Left cardiac atrium (tissue), 4 donors: ENCODE data around the gene LRRC36. TPM values are rescaled to one million over a fixed set of nuclear protein-coding genes. Genes with fewer than 3 reads are reported as not detected.

Experiments
- ATAC-seq, 2 donors: fragments of 200-7000 bp; cut with Tn5 transposase; one replicate each; pipeline ENCODE4 v1.9.1; 2020; ENCODE audit warnings: mild to moderate bottlenecking in 2 of 2, moderate library complexity in 2 of 2
- DNase-seq: peaks from one replicate; pipeline ENCODE4 v3.0.0-alpha.2; 2020
- intact Hi-C, 2 donors: fragments of 100-400 bp; cut with DNase I; formaldehyde crosslinking; loops; one replicate each; pipeline versions ENCODE4 v1.14.1 to v1.15.1; 2022 to 2023
- total RNA-seq, 2 donors: library from RNA; stranded (reverse); fragmentation: NEBNext Ultra II Directional; extraction: Animal tissue kit (Norgen Biotek cat#: 25700); gene quantifications; one replicate each; pipeline ENCODE4 v1.2.1, GENCODE V29; 2021
- donor health status: DM: no; HTN: yes; CAD: no.
- donor health status: DM: no; HTN: yes; CAD: no; lungs with severe emphysema.
- donor health status: DM: yes; HTN: yes; CAD: no.
- donor health status: Dilated cardiomyopathy.

Gene LRRC36
- total RNA-seq, 2 donors from 2014 or later: not detected

GRCh38 chr16:67383284-67383683 is 56.7 kb downstream of the LRRC36 start:
- intact Hi-C loops: no loop called here
- no peak for ATAC-seq
- no peak for DNase-seq

- ATAC-seq (no peak), DNase-seq (no peak)
- intact Hi-C loops: no loop called here
These were observed 58.3 kb downstream of the LRRC36 start for GRCh38 chr16:67384778-67385510.

DNA sequence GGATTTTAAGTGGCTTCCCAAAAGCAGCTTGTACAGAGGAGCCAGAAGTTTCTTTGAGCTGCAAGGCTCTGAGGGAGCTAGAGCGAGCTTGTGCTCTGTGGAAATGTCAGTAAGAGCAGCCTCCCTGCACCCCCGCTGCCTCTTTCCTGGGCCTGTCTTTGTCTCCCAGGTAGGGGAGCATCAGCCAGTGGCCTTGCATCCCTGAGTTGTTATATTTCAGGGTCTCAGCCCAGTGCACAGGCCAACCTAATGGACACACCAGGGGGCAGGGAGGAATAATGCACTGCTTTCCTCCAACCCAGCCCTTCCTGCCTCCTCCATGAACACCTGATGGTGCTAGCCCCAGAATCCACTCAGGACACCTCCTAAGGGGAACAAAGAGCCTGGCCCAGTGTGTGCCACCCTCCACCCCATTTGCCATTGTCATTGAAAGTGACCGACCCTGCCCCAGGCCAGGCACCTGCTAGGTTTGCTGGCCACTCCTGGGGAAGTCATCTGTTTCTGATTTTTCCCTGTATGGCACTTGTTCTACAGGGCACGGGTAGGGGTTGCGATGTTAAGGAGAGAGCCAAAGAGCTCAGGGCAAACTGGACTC is 60.3 kb downstream of the LRRC36 start:
- intact Hi-C loops: no loop called here
- DNase-seq: no peak
- no peak for ATAC-seq

DNA sequence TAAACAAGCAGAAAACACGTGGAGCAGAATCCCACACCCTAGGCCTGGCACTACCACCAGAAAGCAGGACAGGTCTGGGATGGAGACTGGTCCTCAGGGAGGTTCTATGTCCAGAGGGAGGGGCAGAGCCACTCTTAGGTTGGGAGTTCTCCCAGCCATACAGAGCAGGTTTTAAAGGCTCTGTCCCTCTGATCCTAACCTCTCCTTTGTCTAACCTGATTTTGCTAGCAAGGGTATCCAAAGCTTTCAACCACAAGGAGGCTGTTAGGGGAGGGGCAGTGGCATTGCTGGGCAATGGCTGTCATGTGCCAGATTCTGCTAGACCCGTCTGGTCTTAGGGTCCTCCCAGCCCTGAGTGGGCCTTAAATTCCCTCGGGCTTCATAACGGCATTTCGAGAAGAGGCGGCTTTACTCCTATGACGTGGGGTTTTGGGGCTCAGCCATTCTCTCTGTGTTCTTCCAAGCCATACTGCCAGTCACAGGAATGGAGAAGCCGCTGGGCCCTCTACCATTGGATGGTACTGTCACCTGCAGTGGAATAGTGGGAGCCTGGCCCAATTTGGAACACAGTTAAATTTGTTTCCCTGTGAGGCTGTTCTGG is 61.0 kb downstream of the LRRC36 start:
- DNase-seq: no peak
- intact Hi-C loops: no loop called here
- no peak for ATAC-seq

DNA sequence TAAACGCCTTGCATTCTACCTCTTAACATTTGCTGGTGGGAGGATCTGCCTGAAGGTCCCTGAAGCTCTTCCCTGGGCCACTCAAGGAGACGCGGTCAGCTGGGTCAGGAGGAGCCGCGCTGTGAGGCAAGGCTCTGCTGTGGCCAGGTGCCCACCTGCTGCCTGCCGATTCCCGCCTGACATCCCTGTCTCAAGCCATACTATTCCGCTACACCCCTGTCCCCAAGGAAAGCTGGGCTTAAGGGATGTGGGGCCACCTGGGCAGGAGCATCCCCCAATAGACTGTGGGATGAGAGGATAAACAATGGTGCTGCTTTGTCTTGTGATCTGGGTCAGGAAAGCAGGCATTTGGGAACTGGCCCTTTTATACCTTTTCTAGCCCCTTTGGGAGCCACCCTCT is 61.6 kb downstream of the LRRC36 start:
- ATAC-seq (no peak), DNase-seq (no peak)
- intact Hi-C loops: no loop called here

- ATAC-seq (no peak), DNase-seq (no peak)
- intact Hi-C loops: no loop called here
These were observed 62.0 kb downstream of the LRRC36 start for GRCh38 chr16:67388591-67388990.

DNA sequence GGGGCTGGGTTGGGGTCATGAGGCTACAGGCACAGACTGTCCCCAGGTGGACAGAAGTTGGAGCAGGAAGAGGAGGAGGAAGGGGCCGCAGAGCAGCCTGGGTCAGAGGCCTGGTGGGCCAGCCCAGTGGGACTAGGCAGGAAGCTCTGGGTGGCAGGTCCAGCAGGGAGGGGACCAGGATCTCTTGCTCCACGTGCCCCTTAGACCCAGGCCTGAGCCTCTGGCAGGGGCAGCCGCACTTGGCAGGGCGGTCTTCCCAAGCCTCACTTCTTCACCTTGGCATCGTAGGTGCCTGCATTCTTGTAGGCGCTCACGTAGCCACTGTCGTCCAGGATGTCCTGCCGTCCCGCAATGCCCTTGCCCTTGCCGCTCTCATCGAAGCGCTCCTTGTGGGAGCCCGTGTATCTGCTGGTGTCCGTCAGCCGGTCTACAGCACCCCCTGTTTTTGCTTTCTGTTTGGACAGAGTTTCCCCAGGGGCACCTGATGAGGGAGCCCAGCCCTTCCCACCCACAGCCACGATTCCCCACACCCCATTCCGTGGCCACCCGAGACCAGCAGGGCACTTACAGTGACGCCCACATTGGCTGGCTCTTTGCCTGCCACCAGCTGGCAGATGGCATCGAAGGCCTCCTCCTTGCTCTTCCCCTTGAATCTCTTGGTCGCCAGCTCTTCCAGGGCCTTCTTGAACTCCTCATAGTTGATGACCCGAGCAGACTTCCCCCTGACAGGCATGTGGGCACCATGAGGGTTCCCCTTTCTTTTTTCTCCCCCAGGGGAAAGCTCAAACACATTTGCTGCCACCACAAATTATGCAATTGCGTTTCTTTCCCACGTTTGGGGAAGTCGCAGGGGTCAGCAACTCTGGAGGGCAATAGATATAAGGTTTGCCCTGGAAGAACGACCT is 63.5 kb downstream of the LRRC36 start:
- DNase-seq (no peak), ATAC-seq (peak in 1 of 2 donors; percentile 3)
- intact Hi-C loops: loop anchor here in 1 of 2 donors (10.0 kb wide), 1 partner anchor 125 kb away; no protein-coding TSS in a partner anchor

GRCh38 chr16:67390816-67391423 is 64.3 kb downstream of the LRRC36 start:
- intact Hi-C loops: loop anchor here in 1 of 2 donors (10.0 kb wide), 1 partner anchor 126 kb away; no protein-coding TSS in a partner anchor
- no peak for ATAC-seq

GRCh38 chr16:67391424-67392300 is 65.0 kb downstream of the LRRC36 start:
- intact Hi-C loops: loop anchor here in 1 of 2 donors (10.0 kb wide), 1 partner anchor 127 kb away; no protein-coding TSS in a partner anchor
- peak; percentile 31 for DNase-seq
- no peak for ATAC-seq

More at GRCh38 chr16:67390816-67391423, 64.3 kb downstream of the LRRC36 start:
- no peak for DNase-seq

- intact Hi-C loops: loop anchor here in 1 of 2 donors (10.0 kb wide), 1 partner anchor 128 kb away; no protein-coding TSS in a partner anchor
- DNase-seq (no peak), ATAC-seq (no peak)
These were observed 65.9 kb downstream of the LRRC36 start for GRCh38 chr16:67392301-67393059.

- intact Hi-C loops: loop anchor here in 1 of 2 donors (10.0 kb wide), 1 partner anchor 128 kb away; no protein-coding TSS in a partner anchor
- ATAC-seq: peak; percentile 79 to 81
- peak; percentile 95 for DNase-seq
These were observed 66.6 kb downstream of the LRRC36 start, which contains the start of gene TPPP3 for GRCh38 chr16:67393111-67393787. TSS of gene TPPP3 (minus strand) at chr16:67393498. CDS start at chr16:67391111, 2,387 bp downstream.

GRCh38 chr16:67393788-67394154 is 67.2 kb downstream of the LRRC36 start:
- intact Hi-C loops: loop anchor here in 1 of 2 donors (10.0 kb wide), 1 partner anchor 129 kb away; no protein-coding TSS in a partner anchor
- ATAC-seq (peak in 1 of 2 donors; percentile 0), DNase-seq (no peak)

DNA sequence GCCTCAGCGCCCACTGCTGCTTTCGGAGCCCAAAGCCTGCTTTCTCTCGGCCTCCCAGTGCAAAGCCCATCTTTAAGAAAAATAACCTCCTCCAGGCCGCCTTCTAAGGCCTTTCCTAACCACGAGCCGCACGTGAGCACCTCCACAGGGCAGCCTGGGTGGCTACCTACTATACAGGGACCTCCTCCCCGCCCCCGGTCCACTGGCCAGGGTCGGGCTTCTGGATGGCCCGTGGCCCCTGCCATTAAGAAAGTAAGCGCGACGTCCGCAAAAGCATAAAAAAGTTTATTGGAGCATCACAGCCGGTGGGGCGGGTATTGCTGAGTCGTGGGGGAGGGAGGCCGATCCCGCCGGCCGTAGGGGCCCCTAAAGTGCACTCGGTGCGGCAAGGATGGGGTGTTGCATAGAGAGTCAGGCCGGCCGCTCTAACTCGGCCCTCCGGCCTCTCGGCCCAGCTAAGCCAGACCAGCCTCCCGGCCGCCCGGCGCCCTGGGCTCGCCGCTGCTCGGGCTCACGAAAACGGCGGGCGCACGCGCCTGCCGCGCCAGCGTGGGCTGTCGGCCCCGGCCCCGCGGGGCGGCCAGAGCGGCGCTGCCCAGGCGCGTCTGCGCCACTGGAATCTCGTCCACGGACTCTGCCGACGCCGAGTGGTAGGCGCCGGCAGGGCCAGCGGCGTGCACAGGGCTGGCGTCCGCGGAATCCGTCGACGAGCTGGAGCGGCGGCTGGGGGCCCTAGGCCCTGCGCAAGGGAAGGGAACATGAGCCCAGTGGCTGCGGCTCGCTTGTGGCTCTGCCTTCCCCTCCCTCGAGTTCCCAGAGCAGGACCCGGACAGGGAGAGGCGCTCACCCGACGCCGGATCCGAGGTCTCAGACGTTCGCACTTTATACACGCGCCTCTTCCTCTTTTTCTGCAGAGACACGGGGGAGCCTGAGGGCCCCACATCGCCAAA is 67.8 kb downstream of the LRRC36 start:
- intact Hi-C loops: loop anchor here in 1 of 2 donors (10.0 kb wide), 1 partner anchor 130 kb away; no protein-coding TSS in a partner anchor
- ATAC-seq (peak in 1 of 2 donors; percentile 5), DNase-seq (no peak)

GRCh38 chr16:67395105-67395457 is 68.5 kb downstream of the LRRC36 start:
- no peak for DNase-seq
- ATAC-seq: no peak
- intact Hi-C loops: loop anchor here in 1 of 2 donors (10.0 kb wide), 1 partner anchor 130 kb away; no protein-coding TSS in a partner anchor
